ENCODE data around the gene CHD9NB.
"Not testable (repeated sequence)": the region's sequence is repeated elsewhere in the genome, so short reads cannot be mapped to it uniquely, and the experiment has no call there.

CHD9NB gene

GRCh38 chr16:53083119-53083518 is 30.4 kb upstream of the CHD9NB start:
- no peak for DNase-seq (ENCODE audit: low read depth in 2 of 2)

GRCh38 chr16:53082509-53082908 is 29.8 kb upstream of the CHD9NB start:
- DNase-seq (ENCODE audit: low read depth in 2 of 2): no peak

GRCh38 chr16:53081686-53082407 is 29.1 kb upstream of the CHD9NB start:
- DNase-seq (ENCODE audit: low read depth in 2 of 2): no peak

GRCh38 chr16:53081032-53081424 is 28.3 kb upstream of the CHD9NB start:
- DNase-seq (ENCODE audit: low read depth in 2 of 2): no peak

GRCh38 chr16:53080345-53081031 is 27.8 kb upstream of the CHD9NB start:
- DNase-seq (ENCODE audit: low read depth in 2 of 2): no peak

GRCh38 chr16:53078765-53079485 is 26.2 kb upstream of the CHD9NB start:
- DNase-seq (ENCODE audit: low read depth in 2 of 2): no peak

- DNase-seq (ENCODE audit: low read depth in 2 of 2): no peak
Observed at GRCh38 chr16:53078247-53078646, 25.6 kb upstream of the CHD9NB start.

- not testable (repeated sequence) for DNase-seq (ENCODE audit: low read depth in 2 of 2)
Observed at GRCh38 chr16:53075461-53075860, 22.8 kb upstream of the CHD9NB start.

GRCh38 chr16:53074296-53074695 is 21.6 kb upstream of the CHD9NB start:
- DNase-seq (ENCODE audit: low read depth in 2 of 2): not testable (repeated sequence)

GRCh38 chr16:53073022-53073421 is 20.3 kb upstream of the CHD9NB start:
- no peak for DNase-seq (ENCODE audit: low read depth in 2 of 2)

- DNase-seq (ENCODE audit: low read depth in 2 of 2): no peak
Observed at GRCh38 chr16:53071748-53072301, 19.1 kb upstream of the CHD9NB start.

GRCh38 chr16:53069772-53070171 is 17.1 kb upstream of the CHD9NB start:
- no peak for DNase-seq (ENCODE audit: low read depth in 2 of 2)

GRCh38 chr16:53068423-53068833 is 15.7 kb upstream of the CHD9NB start:
- DNase-seq (ENCODE audit: low read depth in 2 of 2): no peak

GRCh38 chr16:53067675-53068074 is 15.0 kb upstream of the CHD9NB start:
- DNase-seq (ENCODE audit: low read depth in 2 of 2): no peak

- DNase-seq (ENCODE audit: low read depth in 2 of 2): no peak
Observed at GRCh38 chr16:53065461-53066061, 12.9 kb upstream of the CHD9NB start.

- DNase-seq (ENCODE audit: low read depth in 2 of 2): no peak
Observed at GRCh38 chr16:53064081-53064578, 11.4 kb upstream of the CHD9NB start.

GRCh38 chr16:53061701-53062159 is 9.0 kb upstream of the CHD9NB start:
- DNase-seq (ENCODE audit: low read depth in 2 of 2): peak; percentile 19 to 21

GRCh38 chr16:53061256-53061655 is 8.6 kb upstream of the CHD9NB start:
- DNase-seq (ENCODE audit: low read depth in 2 of 2): no peak

GRCh38 chr16:53059672-53060071 is 7.0 kb upstream of the CHD9NB start:
- DNase-seq (ENCODE audit: low read depth in 2 of 2): no peak

- DNase-seq (ENCODE audit: low read depth in 2 of 2): no peak
Observed at GRCh38 chr16:53058882-53059281, 6.2 kb upstream of the CHD9NB start.

GRCh38 chr16:53058441-53058840 is 5.7 kb upstream of the CHD9NB start:
- no peak for DNase-seq (ENCODE audit: low read depth in 2 of 2)

GRCh38 chr16:53057658-53058057 is 5.0 kb upstream of the CHD9NB start:
- no peak for DNase-seq (ENCODE audit: low read depth in 2 of 2)

Data from stimulated activated CD4-positive, alpha-beta T cell treated with anti-CD3 and anti-CD28 coated beads, Interleukin-15, amount 100 ng/mL, for 48 hours (primary cell).